NB4 (cell line): ENCODE results near the gene CIB2.

Experiments used
- DNase-seq: peaks from one replicate; pipeline ENCODE4 v3.0.0; 2010; ENCODE audit warnings: low read depth
- H3K4me3 ChIP-seq: one replicate; pipeline ENCODE4 v1.5.1; 2011; ENCODE audit warnings: mild to moderate bottlenecking, low read depth, low read length, moderate library complexity
- CTCF ChIP-seq: IDR thresholded peaks from one replicate; pipeline ENCODE4 v1.5.1; 2012; ENCODE audit warnings: low read depth, low read length
- MAX ChIP-seq: IDR thresholded peaks from 2 replicates; pipeline ENCODE4 v1.6.1; 2011; ENCODE audit warnings: low read depth, low read length
- MYC ChIP-seq: IDR thresholded peaks from 2 replicates; pipeline ENCODE4 v1.6.1; 2011; ENCODE audit warnings: low read depth, low read length
- POLR2A ChIP-seq: IDR thresholded peaks from 2 replicates; pipeline ENCODE4 v1.6.1; 2011; ENCODE audit warnings: mild to moderate bottlenecking; ENCODE audit not compliant: insufficient read length; ENCODE audit errors: extremely low read depth

CIB2 gene

GRCh38 chr15:78125267-78125666 lies 6.0 kb downstream of the CIB2 start:
- DNase-seq, result no peak
- no peak overlapping the region for H3K4me3 ChIP-seq
- no peak for TF ChIP-seq CTCF

GRCh38 chr15:78120523-78120922 lies 10.7 kb downstream of the CIB2 start:
- no peak for DNase-seq
- no peak for TF ChIP-seq MYC
- H3K4me3 ChIP-seq, result no peak overlapping the region

GRCh38 chr15:78112551-78112950 lies 18.7 kb downstream of the CIB2 start:
- DNase-seq, result no peak
- TF ChIP-seq POLR2A (no peak), MAX (no peak)
- H3K4me3 ChIP-seq, result no peak overlapping the region

- no peak for DNase-seq
- no peak for TF ChIP-seq MAX
- TF ChIP-seq CTCF, result no peak
- TF ChIP-seq POLR2A, result no peak
- TF ChIP-seq MYC, result no peak
- H3K4me3 ChIP-seq, result no peak overlapping the region
Observed at GRCh38 chr15:78111788-78112187, 19.5 kb downstream of the CIB2 start.

- no peak for DNase-seq
- no peak overlapping the region for H3K4me3 ChIP-seq
- TF ChIP-seq CTCF (no peak), MAX (no peak), POLR2A (no peak), MYC (no peak)
Observed at GRCh38 chr15:78110916-78111475, 20.2 kb downstream of the CIB2 start.

- TF ChIP-seq CTCF (no peak), MYC (no peak), MAX (no peak), POLR2A (no peak)
- DNase-seq, result no peak
- no peak overlapping the region for H3K4me3 ChIP-seq
Observed at GRCh38 chr15:78110096-78110495, 21.1 kb downstream of the CIB2 start.

- DNase-seq, result no peak
- H3K4me3 ChIP-seq, result no peak overlapping the region
- TF ChIP-seq MAX (no peak), POLR2A (no peak)
Observed at GRCh38 chr15:78109156-78109555, 22.1 kb downstream of the CIB2 start.
